ENCODE measurements around the gene CST11.

The CST11 gene

GRCh38 chr20:23425129-23425528 lies 27.5 kb downstream of the CST11 start:
- TF ChIP-seq, protein P1, sequence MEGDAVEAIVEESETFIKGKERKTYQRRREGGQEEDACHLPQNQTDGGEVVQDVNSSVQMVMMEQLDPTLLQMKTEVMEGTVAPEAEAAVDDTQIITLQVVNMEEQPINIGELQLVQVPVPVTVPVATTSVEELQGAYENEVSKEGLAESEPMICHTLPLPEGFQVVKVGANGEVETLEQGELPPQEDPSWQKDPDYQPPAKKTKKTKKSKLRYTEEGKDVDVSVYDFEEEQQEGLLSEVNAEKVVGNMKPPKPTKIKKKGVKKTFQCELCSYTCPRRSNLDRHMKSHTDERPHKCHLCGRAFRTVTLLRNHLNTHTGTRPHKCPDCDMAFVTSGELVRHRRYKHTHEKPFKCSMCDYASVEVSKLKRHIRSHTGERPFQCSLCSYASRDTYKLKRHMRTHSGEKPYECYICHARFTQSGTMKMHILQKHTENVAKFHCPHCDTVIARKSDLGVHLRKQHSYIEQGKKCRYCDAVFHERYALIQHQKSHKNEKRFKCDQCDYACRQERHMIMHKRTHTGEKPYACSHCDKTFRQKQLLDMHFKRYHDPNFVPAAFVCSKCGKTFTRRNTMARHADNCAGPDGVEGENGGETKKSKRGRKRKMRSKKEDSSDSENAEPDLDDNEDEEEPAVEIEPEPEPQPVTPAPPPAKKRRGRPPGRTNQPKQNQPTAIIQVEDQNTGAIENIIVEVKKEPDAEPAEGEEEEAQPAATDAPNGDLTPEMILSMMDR (IDR thresholded peaks at IDR 0.05) = no peak
- Histone ChIP-seq H3K27ac (no peak overlapping the region), H3K36me3 (ENCODE audit: control insufficient read depth, insufficient read depth, low read length) (no peaks in the 10 kb centered on the region), H3K4me1 (peaks cover 11% of the 10 kb centered on the region), H2AFZ (peak overlapping the region; percentile 51), H3K27me3 (ENCODE audit: control insufficient read depth, insufficient read depth, low read length) (no peaks in the 10 kb centered on the region), H3K4me3 (ENCODE audit: low read depth, low read length) (no peak overlapping the region), H3K4me2 (ENCODE audit: low read length) (no peak overlapping the region), H3K9me3 (ENCODE audit: control insufficient read depth, low read length) (no peaks in the 10 kb centered on the region), H3K79me2 (peaks cover 8% of the 10 kb centered on the region), H3K9ac (no peak overlapping the region)

GRCh38 chr20:23420943-23421931 lies 31.4 kb downstream of the CST11 start, which contains the start of gene NAPB:
TSS of gene NAPB (minus strand) at chr20:23421488. CDS start at chr20:23421402, 86 bp downstream.
- Histone ChIP-seq H2AFZ (peak within 1 kb of the TSS; percentile 84), H3K4me1 (peaks cover 11% of the 10 kb centered on the region), H3K4me2 (ENCODE audit: low read length) (peak within 1 kb of the TSS; percentile 77), H3K9me3 (ENCODE audit: control insufficient read depth, low read length) (no peaks in the 10 kb centered on the region), H3K27me3 (ENCODE audit: control insufficient read depth, insufficient read depth, low read length) (no peaks in the 10 kb centered on the region), H3K27ac (peak within 1 kb of the TSS; percentile 87), H3K9ac (peak within 1 kb of the TSS; percentile 92), H3K36me3 (ENCODE audit: control insufficient read depth, insufficient read depth, low read length) (no peaks in the 10 kb centered on the region), H3K79me2 (peaks cover 15% of the 10 kb centered on the region), H3K4me3 (ENCODE audit: low read depth, low read length) (peak within 1 kb of the TSS; percentile 83)
- TF ChIP-seq, protein P1 (IDR thresholded peaks at IDR 0.05) = peak; percentile 77

DNA sequence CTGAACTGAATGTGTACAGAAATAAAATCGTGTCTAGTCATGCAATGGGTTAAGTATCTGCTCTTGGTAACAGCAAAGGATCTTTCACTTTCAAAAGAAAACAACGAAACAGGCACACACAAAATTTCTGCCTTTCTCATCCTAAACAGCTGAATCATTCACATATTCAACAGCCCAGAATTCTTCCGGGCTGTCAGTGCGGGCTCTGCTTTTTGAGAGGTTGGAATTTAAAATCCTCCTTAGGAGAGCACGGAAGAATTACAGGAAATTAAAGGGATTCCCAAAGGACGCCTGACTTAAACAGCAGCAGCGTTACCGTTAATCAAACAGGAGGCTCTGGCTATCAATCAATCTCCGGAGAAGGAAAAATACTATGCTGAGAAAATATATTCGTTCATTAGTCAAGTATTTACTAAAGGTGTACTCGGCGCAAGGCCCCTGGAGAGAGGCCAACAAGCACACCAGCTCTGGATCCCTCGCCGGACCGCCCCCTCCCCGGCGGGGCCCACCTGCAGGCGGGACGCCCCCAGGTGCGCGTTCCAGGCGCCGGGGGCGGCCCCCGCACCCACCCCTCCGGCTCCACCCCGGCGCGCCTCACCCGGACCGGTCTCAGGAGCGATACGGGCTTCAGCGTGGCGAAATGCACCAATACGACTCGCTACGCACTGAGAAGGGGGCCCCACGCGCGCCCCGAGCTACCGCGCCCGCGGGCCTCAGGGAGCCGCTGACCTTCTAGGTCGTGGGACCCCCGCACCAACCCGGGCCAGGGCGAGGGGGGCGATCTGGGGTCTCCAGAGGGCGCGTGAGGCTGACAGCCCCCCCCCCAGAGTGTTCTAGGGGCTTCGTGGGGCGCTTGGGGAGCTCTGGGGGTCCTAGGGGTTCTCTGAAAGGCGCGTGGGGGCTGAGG lies 32.4 kb downstream of the CST11 start:
- Histone ChIP-seq H3K4me2 (ENCODE audit: low read length) (peak overlapping the region; percentile 77), H2AFZ (peak overlapping the region; percentile 84), H3K9me3 (ENCODE audit: control insufficient read depth, low read length) (no peaks in the 10 kb centered on the region), H3K4me1 (peaks cover 8% of the 10 kb centered on the region), H3K79me2 (peaks cover 21% of the 10 kb centered on the region), H3K36me3 (ENCODE audit: control insufficient read depth, insufficient read depth, low read length) (no peaks in the 10 kb centered on the region), H3K9ac (peak overlapping the region; percentile 92), H3K27ac (peak overlapping the region; percentile 87), H3K27me3 (ENCODE audit: control insufficient read depth, insufficient read depth, low read length) (no peaks in the 10 kb centered on the region), H3K4me3 (ENCODE audit: low read depth, low read length) (peak overlapping the region; percentile 83)
- TF ChIP-seq, protein P1 (IDR thresholded peaks at IDR 0.05) = no peak

DNA sequence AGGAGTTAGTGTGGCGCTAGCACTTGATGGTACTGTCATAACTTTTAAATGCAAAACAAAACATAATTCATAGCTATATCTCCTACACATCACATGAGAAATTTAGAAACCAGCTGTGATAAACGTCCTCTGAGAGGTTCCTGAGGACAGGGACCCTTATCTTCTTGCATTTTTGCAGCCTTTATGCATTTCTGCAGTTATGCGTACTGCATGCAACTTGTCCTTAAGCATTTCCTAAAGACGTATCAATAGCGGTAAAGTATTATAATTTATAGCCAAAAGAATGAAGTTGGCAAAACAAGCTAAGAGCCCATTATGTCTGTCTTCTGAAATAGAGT lies 33.0 kb downstream of the CST11 start:
- Histone ChIP-seq H3K9ac (no peak overlapping the region), H3K27ac (peak overlapping the region; percentile 87), H3K4me1 (peaks cover 3% of the 10 kb centered on the region), H3K79me2 (peaks cover 23% of the 10 kb centered on the region), H2AFZ (no peak overlapping the region), H3K4me3 (ENCODE audit: low read depth, low read length) (peak overlapping the region; percentile 83), H3K27me3 (ENCODE audit: control insufficient read depth, insufficient read depth, low read length) (no peaks in the 10 kb centered on the region), H3K4me2 (ENCODE audit: low read length) (peak overlapping the region; percentile 77), H3K9me3 (ENCODE audit: control insufficient read depth, low read length) (no peaks in the 10 kb centered on the region), H3K36me3 (ENCODE audit: control insufficient read depth, insufficient read depth, low read length) (no peaks in the 10 kb centered on the region)
- TF ChIP-seq, protein P1 (IDR thresholded peaks at IDR 0.05) = no peak
